Stimulated activated CD4-positive, alpha-beta T cell treated with anti-CD3 and anti-CD28 coated beads, Interleukin-4, amount 100 ng/mL, for 24 hours (primary cell): ENCODE data around the gene FOXL2.

ENCODE experiments used
- DNase-seq: peaks from one replicate; pipeline ENCODE4 v3.0.0-alpha.2; 2020

FOXL2 gene

DNA sequence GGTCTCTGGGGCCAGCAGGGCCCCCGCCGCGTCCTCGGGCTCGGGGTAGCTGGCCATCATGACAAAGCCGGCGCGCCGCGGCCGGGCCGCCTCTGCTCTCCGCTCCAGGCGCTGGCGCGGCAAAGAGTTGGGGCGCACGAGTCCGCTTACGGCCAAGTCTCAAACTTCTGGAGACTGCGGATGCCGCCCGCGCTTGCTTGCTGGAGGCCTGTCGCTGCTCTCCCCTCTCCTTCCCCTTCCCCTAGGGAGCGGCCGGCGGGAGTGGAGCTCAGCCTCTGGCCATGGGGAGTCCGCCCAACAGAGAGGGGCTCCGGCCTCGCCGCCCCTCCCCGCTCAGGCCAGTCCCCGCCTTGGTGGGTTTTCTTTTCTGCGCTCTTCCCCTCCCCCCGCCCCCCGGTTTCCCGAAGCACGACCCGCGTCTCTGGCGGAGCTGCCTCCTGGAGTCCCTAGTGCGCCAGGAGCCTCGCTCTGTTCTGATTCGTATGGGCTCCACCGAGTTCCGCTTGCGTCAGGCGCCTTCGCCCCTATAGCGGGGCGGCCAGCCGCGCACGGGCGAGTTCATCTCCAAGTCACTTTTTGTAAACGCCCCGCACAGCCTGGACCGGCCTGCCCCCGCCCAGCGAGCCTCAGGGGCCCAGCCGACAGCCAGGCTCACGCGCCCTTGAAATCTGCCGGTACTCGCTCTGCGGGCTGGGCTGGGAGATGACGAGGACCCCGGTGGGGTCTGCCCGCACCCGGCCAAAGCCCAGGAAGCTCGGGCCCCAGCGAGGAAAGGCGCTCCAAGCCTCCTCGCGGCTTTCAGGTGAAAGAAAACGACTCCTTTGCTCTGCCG is at the start of gene FOXL2, which contains the start of gene FOXL2NB:
TSS of gene FOXL2 (minus strand) at position 475 of the 832 bp plus-strand sequence. CDS start at position 60, 415 bp downstream.
TSS of gene FOXL2NB (plus strand) at position 555 of the 832 bp plus-strand sequence. CDS start at position 703, 148 bp downstream.
- DNase-seq: no peak

DNA sequence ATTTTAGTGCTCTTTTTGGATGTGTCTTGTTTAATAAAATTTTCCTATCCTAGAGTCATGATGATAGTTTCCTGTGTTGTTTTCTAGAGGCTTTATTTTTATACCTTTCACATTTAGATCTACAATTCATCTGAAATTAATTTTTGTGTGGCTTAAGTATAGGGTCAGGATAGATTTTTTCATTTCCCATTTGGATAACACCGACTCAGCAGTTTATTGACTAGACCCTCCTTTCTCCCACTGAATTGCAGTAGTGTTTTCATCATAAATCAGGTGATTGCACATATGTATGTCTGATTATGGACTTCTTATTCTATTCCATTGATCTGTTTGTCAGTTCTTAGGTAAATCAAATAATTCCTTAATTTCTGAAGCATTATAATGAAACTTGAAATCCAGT is 48.8 kb upstream of the FOXL2 start:
- DNase-seq: no peak

DNA sequence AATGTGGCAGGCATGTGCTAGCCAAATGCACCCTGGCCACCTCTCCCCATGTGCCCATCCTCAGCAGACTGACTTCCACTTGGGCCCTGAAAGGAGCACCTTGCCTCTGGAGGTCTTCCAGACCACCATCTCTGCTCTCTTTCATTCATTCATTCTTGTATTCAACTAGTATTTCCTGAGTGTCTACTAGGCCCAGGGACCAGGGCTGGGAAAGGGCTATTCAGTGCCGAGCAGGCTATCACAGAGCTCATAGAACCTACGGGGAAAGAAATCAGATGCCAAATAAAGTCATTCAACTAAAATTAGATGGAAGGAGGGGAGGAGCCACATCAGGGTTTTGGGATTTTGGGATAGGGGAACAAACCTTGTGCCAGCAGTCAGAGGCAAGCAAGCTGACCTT is 40.2 kb upstream of the FOXL2 start:
- DNase-seq: no peak

DNA sequence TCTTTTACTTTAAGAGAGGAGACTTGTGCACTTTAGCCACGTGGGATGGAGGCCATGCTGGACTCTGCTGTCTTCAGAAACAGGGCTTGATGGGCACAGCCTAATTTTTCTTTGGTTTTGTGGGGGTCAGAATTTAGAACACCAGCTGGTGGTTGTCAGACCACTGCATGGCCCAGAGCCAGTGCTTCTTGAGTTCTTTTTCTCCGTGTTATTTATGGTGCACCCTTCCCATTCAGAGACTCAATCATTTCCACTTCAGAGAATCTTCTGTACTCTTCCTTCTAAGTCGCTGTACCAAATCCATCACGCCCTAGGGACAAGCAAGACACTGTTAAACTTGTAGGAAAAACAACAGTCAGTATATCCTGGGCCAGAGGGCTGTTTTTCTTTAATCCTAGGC is 39.0 kb upstream of the FOXL2 start:
- no peak for DNase-seq

DNA sequence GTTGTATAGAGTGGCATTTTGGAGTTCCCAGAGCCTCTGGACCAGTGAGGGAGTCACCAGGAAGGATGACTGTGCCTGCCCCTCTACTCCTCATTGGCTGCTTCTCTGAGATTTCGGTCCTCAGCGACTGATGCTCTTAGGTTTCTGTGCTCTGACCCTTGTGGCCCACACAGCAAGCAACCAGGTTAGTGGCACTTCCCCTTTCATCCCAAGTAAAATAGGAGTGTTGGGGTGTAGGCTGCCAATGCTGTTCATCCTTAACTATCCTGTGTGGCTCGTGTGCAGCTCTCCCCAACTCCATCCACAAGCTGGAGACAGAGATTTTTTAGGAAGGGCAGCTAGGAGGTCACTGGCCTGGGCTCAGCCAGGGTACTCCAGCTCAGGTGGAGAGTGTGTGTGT is 37.9 kb upstream of the FOXL2 start:
- no peak for DNase-seq

DNA sequence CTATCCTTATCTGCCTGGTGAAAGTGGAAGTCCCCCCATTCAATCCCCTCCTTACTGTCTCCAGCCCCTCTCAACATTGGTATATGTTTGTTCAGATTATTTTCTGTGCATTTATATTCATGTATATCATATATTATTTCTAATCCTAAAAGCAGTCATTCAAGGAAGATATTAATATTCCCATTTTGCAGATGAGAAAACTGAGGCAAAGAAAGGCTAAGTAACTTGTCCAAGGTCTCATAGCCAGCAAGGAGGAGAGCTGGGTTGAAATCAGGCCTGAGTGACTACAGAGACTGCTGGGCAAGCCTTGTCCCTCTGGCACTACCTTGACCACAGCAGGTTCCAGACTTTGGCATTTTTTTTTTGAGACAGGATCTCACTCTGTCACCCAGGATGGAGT is 29.1 kb upstream of the FOXL2 start:
- no peak for DNase-seq

DNA sequence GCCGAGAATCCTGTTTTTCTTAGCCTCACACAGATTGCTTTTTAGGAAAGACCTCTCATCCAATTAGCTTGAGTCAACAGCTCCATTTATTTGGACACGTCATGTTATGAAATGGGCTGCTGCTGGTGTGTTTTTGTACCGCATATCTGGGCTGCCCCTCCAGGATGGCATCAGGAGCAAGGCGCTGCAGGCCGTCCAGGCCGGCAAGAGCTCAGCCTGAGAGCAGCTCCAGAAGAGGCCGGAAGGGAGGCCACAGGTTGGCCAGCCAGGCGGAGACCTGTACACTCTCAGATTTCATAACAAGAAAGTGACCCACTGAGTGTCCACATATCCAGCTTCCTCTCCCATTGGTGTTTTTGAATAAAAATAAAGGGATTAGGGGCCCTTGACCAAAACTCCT is 28.4 kb upstream of the FOXL2 start:
- DNase-seq: no peak

DNA sequence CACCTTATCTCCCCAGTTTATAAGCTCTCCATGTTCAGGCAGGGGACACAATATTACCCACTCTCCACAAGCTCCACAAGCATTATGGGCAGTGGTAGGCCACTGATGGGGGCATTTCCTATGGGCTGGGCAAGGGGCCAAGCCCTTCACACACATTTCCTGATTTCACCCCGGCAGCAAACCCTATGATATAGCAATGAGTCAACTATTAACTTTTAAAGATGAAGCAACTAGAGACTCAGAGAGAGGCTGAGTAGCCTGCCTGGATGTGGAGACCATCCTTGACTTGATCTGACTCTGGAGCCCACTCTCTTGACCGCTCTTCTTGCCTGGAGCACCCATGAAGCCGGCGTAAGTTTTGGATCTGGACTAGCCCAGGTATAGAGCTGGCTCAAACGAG is 27.5 kb upstream of the FOXL2 start:
- DNase-seq: no peak

DNA sequence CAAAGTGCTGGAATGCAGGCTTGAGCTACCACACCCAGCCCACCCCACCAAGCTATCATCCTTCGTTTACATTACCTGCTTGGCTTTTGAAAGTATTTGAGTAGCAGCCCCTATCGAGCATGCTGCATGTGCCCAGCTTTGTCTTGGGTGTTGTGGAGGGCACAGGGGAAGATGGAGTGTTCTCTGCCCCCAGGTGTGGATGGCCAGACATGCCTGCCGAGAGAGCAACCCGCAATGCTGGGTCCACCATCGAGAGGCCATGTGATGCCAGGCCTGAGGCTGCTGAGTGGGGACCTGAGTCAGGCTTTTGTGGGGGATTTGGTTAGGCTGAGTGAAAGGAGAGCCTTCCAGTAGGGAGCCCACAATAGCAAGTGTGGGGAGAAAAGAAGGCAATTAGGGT is 26.0 kb upstream of the FOXL2 start:
- no peak for DNase-seq

DNA sequence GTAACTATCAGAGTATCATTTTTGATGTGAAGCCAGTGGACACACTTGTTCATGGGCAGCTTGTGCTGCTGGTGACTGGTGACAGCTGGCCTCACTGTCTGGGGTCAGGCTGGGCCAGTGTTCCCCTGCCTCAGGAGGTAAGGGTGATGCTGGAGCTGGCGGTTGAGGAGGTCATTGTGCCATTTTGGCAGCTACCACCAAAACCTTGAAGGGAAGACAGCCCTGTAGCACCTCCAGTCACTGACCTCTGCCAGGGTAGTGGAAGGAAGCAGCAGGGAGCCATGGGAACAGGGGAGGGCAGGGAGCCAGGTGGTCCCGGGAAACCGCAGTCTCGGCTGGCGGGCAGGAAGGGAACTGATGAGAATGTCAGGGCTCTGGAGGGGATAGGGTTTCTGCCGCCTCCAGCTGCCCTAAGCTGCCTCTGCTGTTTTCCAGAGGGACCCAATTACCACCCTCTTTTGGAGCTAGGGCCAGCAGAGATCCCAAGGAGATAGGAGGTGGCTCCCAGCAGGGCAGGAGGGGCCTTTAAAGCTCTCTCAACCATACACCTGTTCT is 24.9 kb upstream of the FOXL2 start:
- DNase-seq: no peak

DNA sequence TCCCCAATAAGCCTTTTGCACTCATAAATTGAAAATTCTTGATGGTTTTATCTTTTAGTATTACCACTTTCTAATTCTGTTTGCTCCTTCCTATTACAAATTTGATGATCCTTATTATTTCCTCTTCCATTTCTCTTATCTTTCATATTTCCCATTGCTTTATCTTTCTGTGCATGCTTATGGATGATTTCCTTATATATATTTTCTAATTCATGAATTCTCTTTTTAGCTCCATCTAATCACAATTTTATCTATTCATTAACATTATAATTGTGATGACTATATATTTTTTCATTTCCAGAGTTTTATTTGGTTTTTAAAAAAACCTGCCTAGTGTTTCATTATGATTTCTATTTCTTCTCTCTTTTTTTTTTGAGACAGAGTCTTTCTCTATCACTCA is 18.0 kb upstream of the FOXL2 start:
- no peak for DNase-seq

DNA sequence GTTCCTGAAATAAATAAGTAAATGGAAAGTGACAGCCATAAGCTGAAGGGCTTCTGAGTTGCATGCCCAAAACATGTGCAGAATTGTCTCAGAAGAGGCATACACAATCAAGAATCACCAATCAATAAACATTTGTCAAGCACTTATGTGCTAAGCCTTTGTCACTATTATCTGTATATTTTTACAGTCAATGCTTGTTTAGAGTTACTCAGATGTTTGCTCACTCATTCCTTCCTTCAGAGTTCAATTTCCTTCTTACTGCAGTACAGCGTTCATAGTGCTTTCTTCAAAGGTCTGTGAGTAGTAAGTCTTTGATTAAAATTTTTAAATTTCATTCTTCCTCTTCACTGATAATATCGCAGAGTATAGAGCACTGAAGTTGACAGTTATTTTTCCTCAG is 17.3 kb upstream of the FOXL2 start:
- no peak for DNase-seq

DNA sequence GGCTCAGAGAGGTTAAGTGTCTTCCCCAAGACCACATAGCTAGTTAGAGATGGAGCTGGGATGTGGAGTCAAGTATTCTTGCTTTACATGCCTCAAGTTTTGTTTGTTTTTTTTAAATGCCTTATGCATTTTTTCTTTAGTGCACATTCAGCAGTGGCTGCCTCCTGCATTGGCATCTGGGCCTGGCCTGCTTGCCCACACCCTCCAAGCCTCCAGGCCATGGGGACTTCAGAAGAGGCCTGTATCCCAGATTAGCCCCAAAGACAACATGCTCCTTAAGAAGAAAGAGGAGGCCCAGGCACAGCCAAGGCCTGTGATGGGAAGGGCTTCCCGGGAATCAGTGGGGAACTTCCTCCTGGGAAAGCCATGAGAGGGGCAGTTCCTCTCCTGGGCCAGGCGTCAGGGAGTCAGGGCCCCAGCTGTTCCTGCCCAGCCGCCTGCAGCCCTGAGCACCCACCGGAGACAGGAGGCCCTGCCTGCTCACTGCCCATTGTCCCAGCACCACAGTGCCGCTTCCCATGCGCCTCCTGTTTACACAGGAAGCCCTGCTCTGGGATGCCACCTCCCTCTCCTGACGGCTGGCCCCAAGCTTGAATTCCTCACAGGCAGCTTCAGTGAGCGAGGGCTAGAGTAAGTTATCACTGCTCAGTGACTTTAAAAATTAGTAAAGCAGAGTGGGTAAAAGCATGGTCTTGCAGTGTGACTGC is 16.1 kb upstream of the FOXL2 start:
- no peak for DNase-seq

DNA sequence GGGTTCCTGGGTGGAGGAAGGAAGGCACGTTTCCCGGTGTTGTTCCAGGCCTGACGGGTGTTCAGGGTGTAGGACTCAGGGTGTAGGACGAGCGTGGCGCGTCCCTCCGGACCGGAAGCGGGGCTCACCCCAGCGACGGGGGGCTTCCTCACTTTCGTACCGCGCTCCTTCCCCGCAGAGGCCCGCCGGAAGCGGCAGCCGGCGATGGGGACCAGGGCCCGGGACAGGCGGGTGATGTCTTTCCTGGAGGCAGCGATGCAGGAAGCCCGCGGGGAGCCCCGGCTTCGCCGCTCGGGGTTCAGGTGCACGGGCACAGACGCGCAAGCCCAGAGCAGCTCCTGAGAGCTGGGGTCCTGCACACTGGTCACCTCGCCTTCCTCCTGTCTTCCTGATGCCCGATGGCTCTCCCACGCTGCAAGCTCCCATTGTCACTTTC is 13.5 kb upstream of the FOXL2 start:
- DNase-seq: no peak

DNA sequence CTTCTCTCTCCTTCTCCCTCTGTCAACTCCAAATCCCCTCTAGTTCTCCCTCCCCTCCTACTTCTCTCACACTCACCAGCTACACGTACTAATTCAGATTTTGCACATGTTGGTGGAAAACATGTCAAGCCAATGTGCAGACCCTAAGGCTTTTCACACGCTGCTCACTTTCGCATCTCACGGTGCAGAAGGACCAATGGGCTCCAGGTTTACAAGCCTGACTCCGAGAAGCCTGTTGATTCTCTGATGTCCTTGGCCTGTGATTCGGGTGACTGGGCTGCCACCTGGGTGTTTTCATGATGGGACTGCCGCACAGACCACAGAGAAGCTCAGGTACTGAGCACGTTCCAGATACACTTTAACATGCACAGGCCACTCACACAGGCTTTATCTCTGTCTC is 3.8 kb upstream of the FOXL2 start:
- DNase-seq: no peak

DNA sequence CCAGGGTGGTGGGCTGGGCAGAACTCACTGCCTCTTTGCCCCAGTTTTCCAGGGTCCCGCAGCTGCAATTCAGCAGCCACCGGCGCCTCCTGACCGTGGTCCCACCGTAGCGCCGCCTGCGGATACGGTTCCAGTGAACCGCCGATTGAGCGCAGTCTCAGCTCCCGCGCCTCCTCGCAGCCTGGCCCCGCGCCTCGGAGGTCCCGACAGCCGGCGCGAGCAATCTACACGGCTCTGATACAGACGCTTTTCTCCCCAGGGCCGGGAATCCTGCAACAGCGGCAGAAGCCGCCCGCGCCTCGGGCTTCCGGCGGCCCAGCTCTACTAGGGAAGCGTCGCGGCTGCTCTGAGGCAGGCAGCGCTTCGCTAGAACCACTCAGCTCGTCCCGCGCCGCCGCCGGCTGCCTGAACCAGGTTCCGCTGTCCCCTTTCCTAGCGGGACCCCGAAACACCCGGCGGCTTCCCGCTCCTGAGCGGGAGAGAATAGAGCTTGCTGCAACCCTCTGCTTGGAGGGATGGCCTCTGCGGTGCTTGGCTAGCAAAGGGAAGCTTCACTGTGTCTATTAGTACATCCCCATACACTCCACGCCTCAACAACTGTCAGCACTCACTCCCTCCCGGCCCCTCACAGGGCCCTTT is 3.2 kb upstream of the FOXL2 start:
- no peak for DNase-seq

DNA sequence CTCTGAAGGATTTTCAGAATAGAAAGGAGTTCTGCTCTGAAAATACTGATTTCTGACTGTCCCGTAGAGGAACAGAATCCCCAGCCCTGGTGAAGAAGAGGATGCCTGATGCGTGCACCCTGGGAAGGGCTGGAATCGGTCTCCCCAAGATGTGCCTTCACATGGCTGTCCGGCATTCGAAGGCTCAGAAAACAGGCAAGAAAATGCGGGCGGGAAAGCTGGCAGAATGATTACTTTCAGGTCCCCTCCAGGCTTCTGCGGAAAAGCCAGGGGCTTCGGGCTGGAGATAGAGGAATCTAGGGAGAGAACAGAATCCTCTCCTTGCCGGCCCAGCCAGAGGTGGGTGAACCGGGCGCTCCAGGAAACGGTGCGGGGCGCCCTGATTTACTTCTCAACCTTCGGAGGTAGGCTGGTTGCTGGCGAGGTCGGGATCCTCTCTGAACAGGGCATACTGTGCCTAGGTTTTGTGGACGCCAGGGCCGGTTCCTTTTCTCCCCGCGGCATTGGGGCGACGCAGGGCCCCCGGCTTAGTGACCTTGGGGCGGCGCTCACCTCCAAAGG is 2.6 kb upstream of the FOXL2 start:
- no peak for DNase-seq

DNA sequence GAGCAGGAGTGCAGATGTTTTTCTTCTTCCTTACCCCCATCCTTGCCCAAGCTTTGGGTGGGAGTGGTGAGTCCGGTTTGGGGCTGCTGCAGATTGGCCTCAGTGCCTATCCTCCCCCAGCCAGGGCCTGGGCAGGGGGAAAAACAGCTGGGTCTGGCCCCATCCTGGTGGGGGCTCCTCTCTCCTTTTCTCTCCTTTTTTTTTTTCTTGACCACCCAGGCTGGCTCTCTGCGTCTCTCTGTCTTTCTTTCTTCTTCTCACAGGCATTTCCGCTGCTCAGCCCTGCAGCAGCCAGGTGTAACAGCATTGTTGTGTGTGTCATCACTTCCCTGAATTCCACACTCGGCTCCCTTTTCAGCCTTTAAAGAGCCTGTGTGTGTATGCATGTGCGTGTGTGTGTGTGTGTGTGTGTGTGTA is 2.1 kb upstream of the FOXL2 start:
- no peak for DNase-seq

DNA sequence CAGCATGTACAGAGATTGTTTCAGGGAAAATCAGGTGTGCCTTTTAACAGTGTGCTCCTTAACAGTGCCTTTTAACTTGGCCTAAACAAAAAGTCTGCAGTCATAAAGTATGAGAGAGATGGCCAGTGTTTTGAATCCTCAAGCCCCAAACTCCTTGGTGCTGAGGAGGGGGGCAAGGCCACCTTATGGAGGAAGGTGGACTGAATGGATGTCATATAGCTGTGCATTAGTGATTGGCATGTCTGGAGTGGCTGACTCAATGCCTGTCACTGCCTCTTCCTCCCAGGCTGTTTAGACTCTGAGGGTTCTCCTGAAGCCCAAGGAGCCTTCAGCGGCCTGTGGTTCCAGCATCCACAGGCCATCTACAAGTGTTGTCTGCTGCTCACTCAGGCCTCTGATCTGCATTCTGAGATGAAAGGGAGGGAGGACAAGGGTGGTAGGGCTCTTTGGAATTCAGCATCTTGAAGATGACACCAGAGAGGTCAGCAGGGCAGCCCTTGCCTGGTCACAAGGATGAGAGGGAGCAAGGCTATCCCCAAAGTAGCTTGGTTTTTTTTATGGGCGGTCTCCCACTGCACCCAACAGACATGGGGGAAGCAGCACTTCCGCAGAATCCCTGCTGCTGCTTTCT is 1.5 kb upstream of the FOXL2 start:
- DNase-seq: no peak

DNA sequence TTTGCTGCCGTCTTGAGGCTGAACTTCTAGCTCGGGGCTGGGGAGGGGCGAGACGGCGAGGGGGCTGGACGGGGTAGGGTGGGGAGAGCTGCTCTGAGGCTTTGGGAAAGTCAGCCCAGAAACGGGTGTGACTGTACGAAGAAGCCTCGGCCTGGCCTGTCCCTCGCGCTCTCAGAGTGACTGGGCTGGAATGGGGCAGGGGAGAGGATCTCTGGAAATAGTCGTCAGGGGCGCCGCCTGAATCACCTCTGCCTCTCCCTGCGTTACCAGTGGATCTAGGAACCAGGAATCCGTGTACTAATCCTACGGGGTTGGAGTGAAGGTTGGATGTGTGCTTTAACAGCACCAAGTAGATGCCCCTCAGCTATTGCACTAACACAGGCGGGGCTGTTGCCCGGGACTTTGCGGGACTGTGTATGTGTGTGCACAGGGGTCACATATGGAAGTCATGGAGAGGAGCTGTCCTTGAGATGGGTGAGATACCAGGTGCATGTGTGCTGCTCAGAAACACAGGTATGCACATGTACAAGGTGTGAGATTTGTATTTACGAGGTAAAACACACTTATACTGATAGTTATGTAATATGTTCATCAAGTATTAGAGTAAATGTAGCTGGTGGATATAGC is 671 bp upstream of the FOXL2 start:
- no peak for DNase-seq

DNA sequence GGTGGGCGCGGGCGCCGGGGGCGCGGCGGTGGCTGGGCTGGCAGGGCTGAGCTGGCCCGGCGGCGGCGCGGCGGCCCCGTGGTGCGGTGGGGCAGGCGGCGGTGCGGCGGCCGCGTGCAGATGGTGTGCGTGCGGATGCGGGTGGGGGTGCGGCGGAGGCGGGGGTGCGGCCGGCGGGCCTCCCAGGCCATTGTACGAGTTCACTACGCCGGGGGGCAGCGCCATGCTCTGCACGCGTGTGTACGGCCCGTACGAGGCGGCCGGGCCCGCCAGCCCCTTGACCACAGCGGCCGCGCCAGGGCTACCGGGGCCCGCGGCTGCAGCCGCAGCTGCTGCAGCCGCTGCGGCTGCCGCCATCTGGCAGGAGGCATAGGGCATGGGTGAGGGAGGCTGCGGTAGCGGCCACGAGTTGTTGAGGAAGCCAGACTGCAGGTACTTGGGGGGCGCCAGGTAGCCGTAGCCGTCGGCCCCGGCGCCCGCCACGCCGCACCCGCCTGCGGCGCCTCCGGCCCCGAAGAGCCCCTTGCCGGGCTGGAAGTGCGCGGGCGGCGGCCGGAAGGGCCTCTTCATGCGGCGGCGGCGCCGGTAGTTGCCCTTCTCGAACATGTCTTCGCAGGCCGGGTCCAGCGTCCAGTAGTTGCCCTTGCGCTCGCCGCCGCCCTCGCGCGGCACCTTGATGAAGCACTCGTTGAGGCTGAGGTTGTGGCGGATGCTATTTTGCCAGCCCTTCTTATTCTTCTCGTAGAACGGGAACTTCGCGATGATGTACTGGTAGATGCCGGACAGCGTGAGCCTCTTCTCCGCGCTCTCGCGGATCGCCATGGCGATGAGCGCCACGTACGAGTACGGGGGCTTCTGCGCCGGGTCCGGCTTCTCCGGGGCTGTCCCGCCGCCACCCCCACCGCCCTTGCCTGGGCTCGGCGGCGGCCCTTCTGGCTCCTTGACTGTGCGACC is 951 bp downstream of the FOXL2 start:
- DNase-seq: no peak
